ENCODE results near the gene RNF17.
"Not testable (repeated sequence)": the region's sequence is repeated elsewhere in the genome, so short reads cannot be mapped to it uniquely, and the experiment has no call there.

RNF17 gene

DNA sequence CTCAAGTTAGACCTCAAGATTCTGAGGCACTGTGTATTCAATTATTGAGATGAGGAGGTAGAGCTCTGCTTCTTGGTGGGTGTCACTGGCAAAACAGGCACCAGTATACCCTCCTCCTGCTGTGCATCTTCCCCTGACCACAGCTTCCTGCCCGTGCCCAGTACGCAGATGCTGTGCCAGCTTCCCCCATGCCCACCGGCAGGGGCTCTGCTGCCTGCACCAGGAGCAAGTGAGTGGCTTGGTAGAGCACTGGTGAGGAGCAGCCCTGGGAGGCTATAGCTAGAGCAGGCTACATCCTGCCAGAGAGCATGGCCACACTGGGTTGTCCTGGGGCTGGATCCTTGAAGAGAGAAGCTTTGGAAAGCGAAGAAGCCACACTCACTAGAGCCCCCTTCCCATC lies 21.0 kb upstream of the RNF17 start:
- DNase-seq = no peak

GRCh38 chr13:24744247-24744646 lies 19.7 kb upstream of the RNF17 start:
- DNase-seq = no peak

- DNase-seq = no peak
Observed at GRCh38 chr13:24745516-24745860, 18.5 kb upstream of the RNF17 start.

DNA sequence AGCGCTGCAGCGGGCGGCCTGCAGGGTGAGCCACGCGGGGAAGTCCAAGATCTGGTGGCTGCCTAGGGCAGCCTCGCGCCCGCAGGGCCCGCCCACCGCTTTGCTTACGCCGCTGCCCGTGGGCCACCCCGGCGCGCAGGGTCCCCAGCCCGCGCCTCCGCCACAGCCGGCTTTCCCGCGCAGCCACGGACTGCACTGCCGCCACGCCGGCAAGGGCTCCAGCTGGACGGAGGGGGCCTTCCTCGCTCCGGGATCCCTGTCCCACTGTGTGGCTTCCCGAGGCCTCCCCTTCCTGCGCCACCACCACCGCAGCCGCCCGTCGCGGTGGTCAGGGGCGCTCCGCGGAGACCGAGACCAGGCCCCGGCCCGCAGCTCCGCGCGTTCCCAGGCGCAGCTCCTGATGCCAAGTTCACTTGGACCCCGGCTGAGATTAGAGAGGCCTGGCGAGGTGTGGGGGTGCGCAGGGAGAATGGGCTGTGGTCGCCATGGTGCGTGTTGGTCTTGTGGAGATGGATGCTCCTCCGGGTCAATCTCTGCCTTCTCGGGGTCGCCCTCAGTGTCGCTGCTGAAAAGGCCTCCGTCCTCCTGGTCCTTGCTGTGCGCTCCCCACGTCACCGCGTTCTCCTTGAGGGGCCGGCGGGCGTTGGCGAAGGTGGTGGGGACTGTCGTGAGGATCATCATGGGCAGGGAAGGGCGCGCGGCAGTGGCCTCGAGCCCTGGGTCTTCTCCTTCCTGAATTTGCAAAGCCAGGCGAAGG lies 17.9 kb upstream of the RNF17 start:
- no peak for DNase-seq

GRCh38 chr13:24746618-24747247 lies 17.2 kb upstream of the RNF17 start:
- DNase-seq = no peak

GRCh38 chr13:24747248-24748060 lies 16.5 kb upstream of the RNF17 start:
- DNase-seq = no peak

DNA sequence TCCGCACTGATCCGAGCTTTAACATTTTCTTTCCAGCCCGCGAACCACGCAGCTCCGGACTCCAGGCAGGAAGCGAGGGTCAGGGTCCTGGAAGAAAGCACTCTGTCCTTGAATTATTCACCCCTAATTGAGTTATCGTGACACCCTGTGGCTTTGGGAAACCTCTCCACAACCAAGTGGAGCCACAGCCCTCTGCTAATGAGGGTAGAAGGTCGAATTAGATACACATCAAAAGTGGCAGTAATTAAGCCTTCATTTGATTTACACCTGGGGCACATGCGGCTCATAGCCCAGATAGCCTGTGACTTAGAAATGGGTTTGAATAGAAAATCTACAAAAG lies 15.9 kb upstream of the RNF17 start:
- no peak for DNase-seq

DNA sequence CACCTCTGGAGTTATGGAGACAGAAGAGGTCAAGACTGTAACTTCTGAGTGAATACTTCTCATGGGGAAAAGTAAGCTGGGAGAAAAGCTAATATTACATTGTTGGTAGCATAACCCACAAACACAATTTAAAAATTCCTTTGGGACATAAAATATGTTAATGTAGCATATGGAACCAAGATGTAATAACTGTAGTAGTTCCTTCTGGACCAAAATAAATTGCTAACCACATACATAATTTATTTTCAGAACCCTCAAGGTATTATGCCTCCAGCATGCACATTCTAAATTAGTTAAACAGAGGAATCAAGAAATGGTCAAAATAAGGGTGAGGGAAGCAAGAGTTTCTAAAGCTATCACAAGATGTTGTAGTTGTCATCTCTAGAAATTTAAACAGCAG lies 4.8 kb upstream of the RNF17 start:
- DNase-seq = no peak

DNA sequence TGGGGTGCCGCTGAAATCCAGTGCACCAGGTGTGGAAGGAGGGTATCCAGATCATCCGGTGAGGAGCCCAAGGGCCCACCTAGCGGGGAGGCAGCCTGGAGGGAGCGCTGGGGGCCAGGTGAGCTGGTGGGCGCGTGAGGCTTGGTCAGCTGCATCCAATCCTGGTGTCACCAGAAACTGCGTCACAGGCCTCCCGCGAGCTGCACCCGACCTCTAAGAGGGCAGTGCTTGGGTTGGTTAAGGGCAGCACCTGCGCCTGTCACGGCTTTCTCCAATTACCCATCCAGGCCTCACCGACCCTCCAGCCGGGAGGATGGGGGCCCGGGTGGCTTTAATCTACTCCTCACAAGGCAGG lies 284 bp downstream of the RNF17 start:
- DNase-seq = no peak

GRCh38 chr13:24777171-24777570 lies 13.2 kb downstream of the RNF17 start:
- DNase-seq = no peak

DNA sequence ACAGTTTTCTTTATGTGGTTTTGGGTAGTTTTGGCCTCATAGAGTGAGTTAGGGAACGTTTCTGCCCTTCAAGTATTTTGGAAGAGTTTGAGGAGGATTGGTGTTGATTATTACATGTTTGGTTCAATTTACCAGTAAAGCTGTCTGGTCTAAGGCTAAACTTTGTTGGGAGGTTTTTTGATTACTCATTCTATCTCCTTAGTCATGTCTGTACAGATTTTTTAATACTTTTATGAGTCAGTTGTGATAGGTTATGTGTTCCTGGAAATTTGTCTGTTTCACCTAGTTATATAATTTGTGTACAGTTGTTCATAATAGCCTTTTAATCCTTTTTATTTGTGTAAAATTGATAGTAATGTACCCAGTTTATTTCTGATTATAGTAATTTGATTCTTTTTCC lies 20.4 kb downstream of the RNF17 start:
- DNase-seq = no peak

GRCh38 chr13:24788538-24788937 lies 24.6 kb downstream of the RNF17 start:
- no peak for DNase-seq

DNA sequence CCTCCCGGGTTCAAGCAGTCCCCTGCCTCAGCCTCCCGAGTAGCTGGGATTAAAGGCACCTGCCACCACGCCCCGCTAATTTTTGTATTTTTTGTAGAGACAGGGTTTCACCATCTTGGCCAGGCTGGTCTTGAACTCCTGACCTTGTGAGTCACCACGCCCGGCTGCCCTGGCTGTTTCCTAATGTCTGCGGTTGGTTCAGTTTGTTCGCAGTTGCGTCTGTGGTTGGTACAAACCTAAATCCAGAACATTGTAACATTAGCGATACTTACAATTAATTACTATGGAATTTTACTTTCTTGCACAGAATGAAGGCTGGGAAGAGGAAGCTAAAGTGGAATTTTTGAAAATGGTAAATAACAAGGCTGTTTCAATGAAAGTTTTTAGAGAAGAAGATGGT lies 38.1 kb downstream of the RNF17 start:
- DNase-seq = no peak

GRCh38 chr13:24821207-24821606 lies 57.2 kb downstream of the RNF17 start:
- no peak for DNase-seq

DNA sequence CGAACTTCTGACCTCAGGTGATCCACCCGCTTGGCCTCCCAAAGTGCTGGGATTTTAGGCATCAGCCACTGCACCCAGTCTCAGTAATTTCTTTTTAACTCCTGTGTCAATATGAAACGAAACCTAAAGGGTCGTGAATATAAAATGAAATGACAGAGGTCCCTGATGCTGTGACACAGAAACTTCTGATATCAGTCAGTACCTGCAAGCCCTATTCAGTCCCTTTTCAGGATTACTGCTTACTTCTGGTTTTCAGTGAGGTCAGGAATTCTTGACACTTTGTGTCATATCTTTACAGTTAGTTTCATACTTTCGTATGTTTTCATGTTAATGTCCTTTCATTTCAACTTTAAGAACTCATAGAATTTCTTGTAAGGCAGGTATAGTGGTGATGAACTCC lies 58.7 kb downstream of the RNF17 start:
- no peak for DNase-seq

GRCh38 chr13:24823122-24823710 lies 59.2 kb downstream of the RNF17 start:
- DNase-seq = not testable (repeated sequence)

DNA sequence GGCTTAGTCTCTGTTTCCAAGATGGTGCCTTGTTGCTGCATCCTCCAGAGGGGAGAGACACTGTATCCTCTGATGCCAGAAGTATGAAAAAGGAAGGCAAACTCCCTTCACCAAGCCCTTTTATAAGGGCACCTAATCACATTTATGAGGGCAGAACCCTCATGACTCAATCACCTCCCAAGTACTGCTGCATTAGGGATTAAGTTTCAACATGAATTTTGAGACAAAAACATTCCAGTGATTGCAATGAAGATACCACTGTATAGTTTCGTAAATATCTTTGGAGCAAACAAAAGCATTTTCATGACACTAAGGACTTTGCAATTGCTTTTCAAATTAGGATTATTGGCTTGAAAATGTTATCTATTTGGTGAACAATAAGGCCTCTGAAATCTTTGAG lies 63.8 kb downstream of the RNF17 start:
- no peak for DNase-seq

GRCh38 chr13:24834902-24835510 lies 71.0 kb downstream of the RNF17 start:
- DNase-seq = no peak

DNA sequence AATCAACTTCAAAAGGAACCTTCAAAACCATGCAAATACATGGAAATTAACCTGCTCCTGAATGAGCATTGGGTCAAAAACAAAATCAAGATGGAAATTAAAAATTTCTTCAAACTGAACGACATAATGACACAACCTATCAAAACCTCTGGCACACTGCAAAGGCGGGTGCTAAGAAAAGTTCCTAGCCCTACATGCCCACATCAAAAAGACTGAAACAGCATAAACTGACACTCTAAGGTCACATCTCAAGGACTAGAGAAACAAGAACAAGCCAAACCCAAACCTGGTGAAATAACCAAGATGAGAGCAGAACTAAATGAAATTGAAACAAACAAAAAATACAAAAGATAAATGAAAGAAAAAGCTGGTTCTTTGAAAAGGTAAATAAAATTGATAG lies 73.6 kb downstream of the RNF17 start:
- not testable (repeated sequence) for DNase-seq

DNA sequence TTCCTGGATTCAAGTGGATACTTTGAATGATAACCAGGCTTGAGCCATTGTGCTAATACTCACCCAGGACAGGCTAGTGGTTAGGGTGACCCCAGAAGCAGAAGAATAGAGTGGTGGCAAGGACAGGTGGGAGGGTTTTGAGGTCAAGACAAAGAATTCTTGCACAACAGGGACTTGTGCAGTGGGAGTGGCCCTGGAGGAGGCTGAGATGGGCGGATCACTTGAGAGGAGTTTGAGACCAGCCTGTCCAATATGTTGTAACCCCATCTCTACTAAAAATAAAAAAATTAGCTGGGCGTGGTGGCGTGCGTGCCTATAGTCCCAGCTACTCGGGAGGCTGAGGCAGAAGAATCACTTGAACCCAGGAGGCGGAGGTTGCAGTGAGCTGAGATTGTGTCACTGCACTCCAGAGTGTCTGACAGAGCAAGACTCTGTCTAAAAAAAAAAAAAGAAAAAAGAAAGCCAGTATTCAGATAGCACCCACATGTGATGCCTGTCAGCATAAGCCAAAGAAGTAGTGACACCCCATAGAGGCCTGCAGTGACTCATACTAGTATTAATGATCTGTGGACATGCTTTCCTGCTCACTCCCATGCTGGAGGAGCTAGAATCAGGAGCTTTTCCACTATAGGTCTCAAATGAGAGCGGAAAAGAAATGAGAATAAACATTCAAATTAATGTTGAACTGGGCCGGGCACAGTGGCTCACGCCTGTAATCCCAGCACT lies 78.7 kb downstream of the RNF17 start:
- DNase-seq = no peak

DNA sequence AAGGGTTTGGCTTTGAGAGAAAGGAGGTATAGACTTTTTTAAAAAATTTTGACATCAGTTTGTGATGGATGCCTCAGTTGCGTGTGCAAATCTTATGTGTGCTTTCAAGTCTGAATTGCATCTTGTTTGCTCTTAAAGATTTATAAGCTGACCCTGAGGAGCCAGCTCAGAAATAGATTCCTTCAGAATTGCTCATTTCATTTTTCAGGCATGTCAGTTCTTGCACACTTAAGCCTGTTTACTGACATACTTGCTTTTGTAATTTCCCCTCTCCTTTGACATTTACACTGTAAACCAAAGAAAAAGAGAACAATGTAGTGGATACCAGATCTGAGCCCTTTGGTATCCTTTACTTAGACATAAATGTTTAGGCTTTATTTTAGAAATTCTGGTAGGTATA lies 87.6 kb downstream of the RNF17 start:
- DNase-seq = no peak

GRCh38 chr13:24854311-24854710 lies 90.3 kb downstream of the RNF17 start:
- no peak for DNase-seq

GRCh38 chr13:24858953-24859352 lies 95.0 kb downstream of the RNF17 start:
- no peak for DNase-seq

Data from CD4-positive, alpha-beta T cell treated with Interferon alpha-2 for 1 hour (primary cell).